ENCODE measurements around the gene MDN1. TPM values are rescaled to one million over a fixed set of nuclear protein-coding genes. Genes with fewer than 3 reads are reported as not detected.

The MDN1 gene
- total RNA-seq, 1 experiment from 2014 or later = 20.5 TPM

- Histone ChIP-seq H3K9me3 (ENCODE audit: low read length) (no peaks in the 10 kb centered on the region), H3K36me3 (ENCODE audit: low read depth, low read length) (peaks cover 19% of the 10 kb centered on the region; the same call in 1 of the 2 replicates), H2AFZ (ENCODE audit: low read length) (no peak overlapping the region), H3K79me2 (ENCODE audit: low read length) (no peaks in the 10 kb centered on the region), H4K20me1 (ENCODE audit: low read length) (no peaks in the 10 kb centered on the region), H3K9me2 (replicated peaks; ENCODE audit: low read length) (no peaks in the 10 kb centered on the region), H3K9ac (ENCODE audit: low read length) (no peak overlapping the region), H3K4me1 (ENCODE audit: insufficient read depth, low read length) (no peaks in the 10 kb centered on the region), H3F3A (ENCODE audit: low read length, unreplicated experiment) (no peaks in the 10 kb centered on the region), H3K27me3 (ENCODE audit: low read length) (no peaks in the 10 kb centered on the region), H3K4me3 (ENCODE audit: low read length) (no peak overlapping the region), H3K4me2 (ENCODE audit: low read length) (no peak overlapping the region), H3K27ac (ENCODE audit: low read length) (no peak overlapping the region)
- intact Hi-C loops (cut with micrococcal nuclease) = loop anchor here (10.0 kb wide), 1 partner anchor 63 kb away; no protein-coding TSS in a partner anchor
- ATAC-seq (no peak), DNase-seq (no peak)
- ChIA-PET POLR2A (ENCODE audit: unreplicated experiment) (no interaction called here), CTCF (no interaction called here)
- TF ChIP-seq, protein P1, sequence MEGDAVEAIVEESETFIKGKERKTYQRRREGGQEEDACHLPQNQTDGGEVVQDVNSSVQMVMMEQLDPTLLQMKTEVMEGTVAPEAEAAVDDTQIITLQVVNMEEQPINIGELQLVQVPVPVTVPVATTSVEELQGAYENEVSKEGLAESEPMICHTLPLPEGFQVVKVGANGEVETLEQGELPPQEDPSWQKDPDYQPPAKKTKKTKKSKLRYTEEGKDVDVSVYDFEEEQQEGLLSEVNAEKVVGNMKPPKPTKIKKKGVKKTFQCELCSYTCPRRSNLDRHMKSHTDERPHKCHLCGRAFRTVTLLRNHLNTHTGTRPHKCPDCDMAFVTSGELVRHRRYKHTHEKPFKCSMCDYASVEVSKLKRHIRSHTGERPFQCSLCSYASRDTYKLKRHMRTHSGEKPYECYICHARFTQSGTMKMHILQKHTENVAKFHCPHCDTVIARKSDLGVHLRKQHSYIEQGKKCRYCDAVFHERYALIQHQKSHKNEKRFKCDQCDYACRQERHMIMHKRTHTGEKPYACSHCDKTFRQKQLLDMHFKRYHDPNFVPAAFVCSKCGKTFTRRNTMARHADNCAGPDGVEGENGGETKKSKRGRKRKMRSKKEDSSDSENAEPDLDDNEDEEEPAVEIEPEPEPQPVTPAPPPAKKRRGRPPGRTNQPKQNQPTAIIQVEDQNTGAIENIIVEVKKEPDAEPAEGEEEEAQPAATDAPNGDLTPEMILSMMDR (conservative IDR thresholded peaks at IDR 0.05; ENCODE audit: low read depth, low read length) = no peak
- TF ChIP-seq EZH2phosphoT487 (IDR thresholded peaks at IDR 0.05; ENCODE audit: borderline replicate concordance, low read length) (no peak), EZH2 (IDR thresholded peaks at IDR 0.05; ENCODE audit: low read length, unreplicated experiment) (no peak)
- no TSS peak for BruUV-seq (replicated peaks)
Observed at GRCh38 chr6:89661559-89661958, 158.0 kb downstream of the MDN1 start.

- Histone ChIP-seq H3K27me3 (ENCODE audit: low read length) (no peaks in the 10 kb centered on the region), H3K4me3 (ENCODE audit: low read length) (no peak overlapping the region), H4K20me1 (ENCODE audit: low read length) (no peaks in the 10 kb centered on the region), H3K4me2 (ENCODE audit: low read length) (no peak overlapping the region), H3K36me3 (ENCODE audit: low read depth, low read length) (peaks cover 17% of the 10 kb centered on the region; the same call in 1 of the 2 replicates), H3K4me1 (ENCODE audit: insufficient read depth, low read length) (no peaks in the 10 kb centered on the region), H3K9me2 (replicated peaks; ENCODE audit: low read length) (no peaks in the 10 kb centered on the region), H2AFZ (ENCODE audit: low read length) (no peak overlapping the region), H3K9ac (ENCODE audit: low read length) (no peak overlapping the region), H3K9me3 (ENCODE audit: low read length) (no peaks in the 10 kb centered on the region), H3F3A (ENCODE audit: low read length, unreplicated experiment) (no peaks in the 10 kb centered on the region), H3K79me2 (ENCODE audit: low read length) (no peaks in the 10 kb centered on the region), H3K27ac (ENCODE audit: low read length) (no peak overlapping the region)
- intact Hi-C loops (cut with micrococcal nuclease) = loop anchor here (10.0 kb wide), 1 partner anchor 64 kb away; no protein-coding TSS in a partner anchor
- ChIA-PET CTCF (no interaction called here), POLR2A (ENCODE audit: unreplicated experiment) (no interaction called here)
- ATAC-seq (no peak), DNase-seq (no peak)
- TF ChIP-seq, protein P1 (conservative IDR thresholded peaks at IDR 0.05; ENCODE audit: low read depth, low read length) = no peak
- no peak for TF ChIP-seq EZH2 (IDR thresholded peaks at IDR 0.05; ENCODE audit: low read length, unreplicated experiment)
- TF ChIP-seq EZH2phosphoT487 (IDR thresholded peaks at IDR 0.05; ENCODE audit: borderline replicate concordance, low read length) = no peak
- no TSS peak for BruUV-seq (replicated peaks)
Observed at GRCh38 chr6:89660981-89661380, 158.6 kb downstream of the MDN1 start.

DNA sequence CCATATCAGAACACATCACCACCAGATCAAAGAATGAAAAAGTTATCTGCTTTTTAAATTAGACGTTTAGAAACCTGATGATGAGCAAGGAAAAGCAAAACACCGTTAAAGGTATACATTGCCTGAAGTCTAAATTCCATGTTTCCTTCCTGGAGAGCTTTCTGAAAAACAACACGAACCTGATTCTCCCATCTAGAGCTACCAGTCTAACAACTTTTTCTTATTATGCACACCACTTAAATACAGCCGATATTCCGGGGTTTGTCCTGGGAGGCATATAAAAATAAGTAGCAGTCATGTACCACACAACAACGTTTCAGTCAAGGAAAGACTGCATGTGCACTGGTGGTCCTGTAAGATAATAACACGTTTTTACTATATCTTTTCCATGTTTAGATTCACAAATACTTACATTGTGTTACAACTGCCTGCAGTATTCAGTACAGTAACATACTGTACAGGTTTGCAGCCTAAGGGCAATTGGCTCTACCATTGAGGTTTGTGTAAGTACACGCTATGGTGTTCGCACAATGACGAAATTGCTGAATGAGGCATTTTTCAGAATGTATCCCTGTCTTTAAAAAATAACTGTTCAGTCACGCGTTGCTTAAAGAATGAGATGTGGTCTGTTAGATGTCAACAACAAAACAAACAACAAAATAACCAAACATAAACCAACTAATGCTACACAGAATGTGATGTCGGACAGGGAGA lies 162.0 kb downstream of the MDN1 start:
- Histone ChIP-seq H2AFZ (ENCODE audit: low read length) (no peak overlapping the region), H3K27me3 (ENCODE audit: low read length) (no peaks in the 10 kb centered on the region), H3K4me2 (ENCODE audit: low read length) (no peak overlapping the region), H3K4me1 (ENCODE audit: insufficient read depth, low read length) (no peaks in the 10 kb centered on the region), H3K9ac (ENCODE audit: low read length) (no peak overlapping the region), H3K4me3 (ENCODE audit: low read length) (no peak overlapping the region), H3F3A (ENCODE audit: low read length, unreplicated experiment) (no peaks in the 10 kb centered on the region), H3K27ac (ENCODE audit: low read length) (no peak overlapping the region), H4K20me1 (ENCODE audit: low read length) (no peaks in the 10 kb centered on the region), H3K9me3 (ENCODE audit: low read length) (no peaks in the 10 kb centered on the region), H3K79me2 (ENCODE audit: low read length) (no peaks in the 10 kb centered on the region), H3K9me2 (replicated peaks; ENCODE audit: low read length) (no peaks in the 10 kb centered on the region), H3K36me3 (ENCODE audit: low read depth, low read length) (peaks cover 26% of the 10 kb centered on the region)
- ChIA-PET CTCF (no interaction called here), POLR2A (ENCODE audit: unreplicated experiment) (no interaction called here)
- BruUV-seq (replicated peaks) = no TSS peak
- DNase-seq (no peak), ATAC-seq (no peak)
- no peak for TF ChIP-seq EZH2 (IDR thresholded peaks at IDR 0.05; ENCODE audit: low read length, unreplicated experiment)
- TF ChIP-seq, protein P1 (conservative IDR thresholded peaks at IDR 0.05; ENCODE audit: low read depth, low read length) = no peak
- TF ChIP-seq EZH2phosphoT487 (IDR thresholded peaks at IDR 0.05; ENCODE audit: borderline replicate concordance, low read length) = no peak
- intact Hi-C loops (cut with micrococcal nuclease) = no loop called here
